HG03521 (cell line): ENCODE data around the gene ATP6V1B1.

ENCODE experiments used
- ATAC-seq: cut with Tn5 transposase; IDR thresholded peaks from one replicate; pipeline ENCODE4 v1.9.1; 2021; ENCODE audit warnings: mild to moderate bottlenecking, moderate library complexity; ENCODE audit not compliant: unreplicated experiment

Gene ATP6V1B1

DNA sequence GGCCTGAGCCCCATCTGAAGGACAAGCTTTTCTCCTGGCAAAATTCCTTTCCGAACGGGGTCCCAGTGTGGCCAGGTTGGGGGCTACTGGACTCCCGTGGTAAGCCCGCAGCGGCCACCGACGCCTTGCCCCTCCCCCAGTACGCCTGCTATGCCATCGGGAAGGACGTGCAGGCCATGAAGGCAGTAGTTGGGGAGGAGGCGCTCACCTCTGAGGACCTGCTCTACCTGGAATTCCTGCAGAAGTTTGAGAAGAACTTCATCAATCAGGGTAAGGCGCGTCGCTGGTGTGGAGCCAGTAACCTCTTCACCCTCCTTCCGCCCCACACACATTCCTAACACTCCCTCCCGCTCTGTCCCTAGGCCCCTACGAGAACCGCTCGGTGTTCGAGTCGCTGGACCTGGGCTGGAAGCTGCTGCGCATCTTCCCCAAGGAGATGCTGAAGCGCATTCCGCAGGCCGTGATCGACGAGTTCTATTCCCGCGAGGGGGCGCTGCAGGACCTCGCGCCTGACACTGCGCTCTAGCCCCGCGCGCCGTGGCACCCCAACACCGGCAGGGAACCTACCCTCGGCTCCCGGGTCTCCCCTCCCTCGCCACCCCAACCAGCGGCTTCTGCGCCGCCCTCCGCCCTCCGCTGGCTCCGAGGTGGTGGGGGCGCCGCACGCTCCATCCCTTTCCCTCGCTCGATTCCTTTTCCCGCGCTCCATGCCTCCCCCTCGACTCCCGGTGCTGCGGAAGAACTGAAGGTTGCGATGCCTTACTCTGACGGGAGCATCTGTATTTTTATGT, 29.1 kb downstream of the ATP6V1B1 start:
- ATAC-seq = peak; percentile 80

DNA sequence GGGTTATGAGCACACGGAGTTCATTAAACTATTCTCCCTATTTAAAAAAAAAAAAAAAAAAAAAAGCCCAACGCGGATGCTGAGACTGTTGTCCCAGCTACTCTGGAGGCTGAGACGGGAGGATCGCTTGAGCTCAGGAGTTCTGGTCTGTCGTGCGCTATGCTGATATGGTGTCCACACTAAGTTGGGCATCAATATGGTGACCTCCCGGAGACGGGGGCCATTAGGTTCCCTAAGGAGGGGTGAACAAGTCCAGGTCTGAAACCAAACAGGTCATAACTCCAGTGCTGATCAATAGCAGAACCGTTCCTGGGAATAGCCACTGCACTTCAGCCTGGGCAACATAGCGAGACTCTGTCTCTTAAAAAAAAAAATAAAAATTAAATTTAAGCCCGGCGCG, 29.8 kb downstream of the ATP6V1B1 start:
- no peak for ATAC-seq

DNA sequence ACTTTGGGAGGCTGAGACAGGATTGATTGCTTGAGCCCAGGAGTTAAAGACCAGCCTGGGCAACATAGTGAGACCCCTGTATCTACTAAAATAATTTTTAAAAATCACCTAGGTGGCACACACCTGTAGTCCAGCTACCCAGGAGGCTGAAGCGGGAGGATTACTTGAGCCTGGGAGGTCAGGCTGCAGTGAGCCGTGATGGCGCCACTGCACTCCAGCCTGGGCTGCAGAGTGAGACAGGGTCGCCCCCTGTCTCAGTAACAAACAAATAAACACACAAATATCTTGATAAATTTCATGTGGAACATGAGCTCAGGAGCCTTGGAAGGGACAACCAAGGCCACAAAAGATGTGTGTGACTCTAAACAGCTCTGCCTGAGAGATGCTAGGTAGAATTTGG, 31.0 kb downstream of the ATP6V1B1 start:
- no peak for ATAC-seq

DNA sequence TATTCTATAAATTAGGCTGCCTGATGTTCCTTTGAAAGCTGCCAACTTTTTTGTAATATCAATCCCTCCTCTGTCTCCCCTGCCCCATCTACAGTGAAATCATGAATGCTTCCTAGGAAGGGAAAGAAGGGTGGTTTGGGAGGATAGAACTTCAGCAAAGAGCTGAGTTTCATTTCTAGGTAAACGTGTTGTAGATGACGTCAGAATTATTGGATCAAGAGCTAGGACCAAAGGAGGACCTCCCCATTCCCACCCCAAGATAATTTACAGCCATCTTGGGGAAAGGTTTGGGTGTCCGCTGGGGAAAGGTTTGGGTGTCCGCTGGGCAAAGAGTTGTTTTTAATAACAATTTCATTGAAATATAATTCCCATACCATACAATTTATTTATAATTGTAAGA, 31.5 kb downstream of the ATP6V1B1 start:
- no peak for ATAC-seq

DNA sequence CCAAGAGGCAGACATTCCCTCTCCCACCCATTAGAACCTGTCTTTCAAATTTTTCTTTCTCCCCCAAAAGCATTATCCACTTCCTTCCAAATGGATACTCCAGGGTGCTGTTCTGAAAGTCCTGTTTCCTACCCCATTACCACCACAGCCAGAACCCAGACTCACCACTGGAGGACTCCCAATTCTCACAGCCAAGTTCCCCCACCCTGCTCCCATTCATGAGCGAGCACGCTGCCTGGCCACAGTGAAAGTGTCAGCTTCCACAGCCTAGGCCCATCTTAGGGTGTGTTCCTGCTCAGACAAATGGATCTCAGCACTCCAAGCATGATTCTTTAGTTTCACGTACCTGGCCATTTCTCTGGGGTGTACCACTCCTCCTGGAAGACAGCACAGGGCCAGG, 38.9 kb downstream of the ATP6V1B1 start:
- no peak for ATAC-seq

DNA sequence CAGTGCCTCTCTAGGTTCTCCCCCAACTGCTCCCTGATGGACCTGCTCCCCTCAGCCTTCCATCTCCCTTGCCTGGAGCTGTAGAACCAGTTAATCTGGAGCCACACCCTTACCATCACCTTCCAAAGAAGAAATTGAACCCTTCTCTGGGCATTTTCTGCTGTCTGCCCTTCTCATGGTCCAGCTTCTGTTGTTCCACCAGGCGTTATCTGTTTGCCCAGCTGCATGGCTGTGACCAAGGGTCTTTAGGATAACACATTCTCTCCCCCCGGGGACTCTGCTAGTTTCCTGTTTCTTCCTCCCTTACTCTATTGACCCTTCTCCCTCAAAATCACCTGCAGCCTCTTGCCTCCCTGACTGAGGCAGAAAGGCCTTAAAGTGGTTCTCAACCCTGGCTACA, 39.5 kb downstream of the ATP6V1B1 start:
- no peak for ATAC-seq

DNA sequence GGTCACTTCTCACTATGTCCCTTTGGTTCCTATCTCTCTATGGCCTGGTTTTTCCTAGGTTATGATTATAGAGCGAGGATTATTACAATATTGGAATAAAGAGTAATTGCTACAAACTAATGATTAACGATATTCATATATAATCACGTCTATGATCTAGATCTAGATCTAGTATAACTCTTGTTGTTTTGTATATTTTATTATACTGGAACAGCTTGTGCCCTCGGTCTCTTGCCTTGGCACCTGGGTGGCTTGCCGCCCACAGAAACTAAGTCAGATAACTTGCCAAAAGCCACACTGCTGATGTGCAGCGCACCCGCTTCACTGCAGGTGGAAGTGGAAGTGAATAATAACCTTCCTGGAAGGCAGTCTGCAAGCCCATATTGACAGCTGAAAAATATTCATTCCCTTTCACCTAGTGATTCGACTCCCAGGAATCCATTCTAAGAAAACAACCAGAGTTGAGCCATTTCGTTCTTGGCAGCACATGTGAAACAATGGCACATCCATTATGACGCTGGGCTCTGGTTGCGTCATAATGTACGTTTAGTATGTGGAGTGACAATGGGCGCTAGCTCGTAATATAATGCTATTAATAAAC, 42.0 kb downstream of the ATP6V1B1 start:
- no peak for ATAC-seq

DNA sequence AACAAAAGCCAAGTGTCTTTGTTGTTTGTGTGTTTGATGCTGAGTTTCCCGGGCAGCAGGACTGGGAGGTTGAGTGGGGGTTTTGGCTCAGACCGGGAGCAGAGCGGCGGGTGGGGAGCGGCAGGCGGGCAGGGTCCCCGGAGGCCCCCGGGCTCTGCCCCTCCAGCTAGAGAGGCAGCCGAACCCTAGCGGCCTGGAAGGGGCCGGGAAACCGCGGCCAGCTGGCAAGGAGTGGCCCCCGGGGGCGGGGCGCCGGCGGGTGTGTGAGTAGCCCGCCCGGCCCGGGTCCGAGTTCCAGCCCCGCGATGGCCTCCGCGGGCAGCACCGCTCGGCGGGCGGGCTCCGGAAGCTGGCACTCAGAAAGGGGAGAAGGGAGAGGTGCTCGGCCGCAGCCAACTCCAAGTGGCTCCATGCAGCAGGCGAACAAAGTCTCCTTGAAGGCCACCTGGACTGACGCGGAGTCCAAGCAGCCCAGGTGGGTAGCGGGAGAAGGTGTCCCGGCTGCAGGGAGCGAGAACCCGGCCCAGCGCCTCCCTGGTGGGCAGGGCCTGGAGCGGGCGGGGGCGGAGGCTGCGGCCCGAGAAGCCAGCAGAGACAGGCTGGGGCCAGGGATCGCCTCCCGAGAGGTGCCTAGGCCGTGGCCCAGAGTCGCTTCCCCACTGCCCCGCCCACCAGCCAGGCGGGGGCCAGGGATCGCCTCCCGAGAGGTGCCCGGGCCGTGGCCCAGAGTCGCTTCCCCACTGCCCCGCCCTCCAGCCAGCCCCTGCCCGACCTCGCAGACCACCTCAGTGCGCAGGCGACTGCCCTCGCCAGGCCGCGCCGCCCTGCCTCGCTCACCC, 42.9 kb downstream of the ATP6V1B1 start, which contains the start of gene ANKRD53:
TSS of gene ANKRD53 (plus strand) at position 290 of the 839 bp plus-strand sequence. CDS start at position 306, 16 bp downstream.
- no peak for ATAC-seq

DNA sequence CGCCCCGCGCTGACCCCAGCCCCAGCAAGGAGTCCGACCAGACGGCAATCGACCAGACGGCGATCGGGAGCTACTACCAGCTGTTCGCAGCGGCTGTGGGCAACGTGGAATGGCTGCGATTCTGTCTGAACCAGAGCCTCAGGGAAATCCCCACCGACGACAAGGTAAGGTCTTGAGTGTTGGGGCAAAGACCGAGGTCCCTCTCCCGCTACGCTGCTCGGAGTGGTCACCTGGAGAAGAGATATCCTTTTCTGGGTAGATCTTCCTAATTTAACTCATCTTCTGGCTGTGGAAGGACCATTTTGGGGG, 43.4 kb downstream of the ATP6V1B1 start:
- ATAC-seq = no peak

DNA sequence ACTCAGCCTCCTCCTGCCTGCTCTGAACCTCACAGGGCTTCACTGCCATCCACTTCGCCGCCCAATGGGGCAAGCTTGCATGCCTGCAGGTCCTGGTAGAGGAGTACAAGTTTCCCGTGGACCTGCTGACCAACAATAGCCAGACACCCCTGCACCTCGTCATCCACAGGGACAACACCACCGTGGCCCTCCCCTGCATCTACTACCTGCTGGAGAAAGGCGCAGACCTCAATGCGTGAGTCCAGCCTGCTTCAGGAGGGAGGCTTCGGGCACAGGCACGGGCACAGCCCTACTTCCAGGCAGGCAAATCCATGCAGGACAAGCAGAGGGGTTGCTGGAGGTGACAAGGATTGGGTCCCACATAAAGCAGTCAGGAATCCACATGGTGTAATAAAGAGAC, 43.9 kb downstream of the ATP6V1B1 start:
- no peak for ATAC-seq

DNA sequence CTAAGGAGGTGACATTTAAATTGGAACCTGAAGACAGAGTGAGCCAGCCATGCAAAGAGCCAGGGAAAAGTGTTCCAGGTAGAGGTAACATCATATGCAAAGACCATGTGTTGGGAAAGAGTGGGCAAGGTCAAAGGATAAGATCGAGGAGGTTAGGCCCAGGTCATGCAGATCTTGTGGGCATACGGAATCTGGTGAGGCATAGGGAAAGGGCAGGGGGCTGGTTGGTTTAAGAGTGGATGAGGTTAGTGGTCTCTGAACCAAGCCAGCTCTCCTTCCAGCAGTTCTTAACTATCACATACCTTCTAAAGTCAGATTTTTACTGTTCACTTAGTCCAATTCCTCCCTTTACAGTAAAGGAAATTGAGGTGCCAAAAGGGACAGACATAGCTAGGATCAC, 45.7 kb downstream of the ATP6V1B1 start:
- no peak for ATAC-seq

DNA sequence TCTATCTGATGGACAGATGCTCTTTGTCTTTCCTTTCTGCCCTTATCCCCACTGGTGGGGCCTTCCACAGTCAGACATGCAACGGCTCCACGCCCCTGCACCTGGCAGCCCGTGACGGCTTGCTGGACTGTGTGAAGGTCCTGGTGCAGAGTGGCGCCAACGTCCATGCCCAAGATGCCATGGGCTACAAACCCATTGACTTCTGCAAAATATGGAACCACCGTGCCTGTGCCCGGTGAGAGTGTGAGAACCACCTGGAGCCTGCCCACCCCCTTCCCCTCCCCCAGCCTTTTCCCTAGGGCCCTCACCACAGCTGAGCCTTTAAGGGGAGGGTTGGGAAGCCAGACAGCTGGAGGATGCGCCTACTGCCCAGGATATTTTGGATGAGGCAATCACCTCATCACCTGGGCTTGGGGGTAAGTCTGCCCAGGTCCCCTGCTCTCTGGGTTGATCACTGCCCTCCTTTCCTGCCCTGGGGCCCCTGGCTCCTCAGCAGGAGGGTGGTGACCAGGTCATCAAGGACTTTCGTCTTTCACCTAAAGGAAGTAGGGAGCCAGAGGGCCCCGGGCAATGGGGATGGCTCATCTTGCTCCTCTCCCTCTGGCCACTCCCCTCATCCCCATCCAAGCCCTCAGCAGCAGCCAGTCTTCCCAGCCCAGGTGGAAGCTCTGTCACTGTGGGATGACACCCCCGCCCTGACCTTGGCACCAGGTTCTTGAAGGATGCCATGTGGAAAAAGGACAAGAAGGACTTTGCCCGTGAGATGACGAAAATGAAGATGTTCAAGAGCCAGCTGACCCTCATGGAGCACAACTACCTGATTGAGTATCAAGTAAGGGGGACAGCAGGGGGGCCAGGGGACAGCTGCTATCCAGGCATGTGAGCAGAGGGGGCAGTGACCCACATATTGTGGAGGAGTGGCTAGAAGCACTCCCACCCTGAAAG, 46.4 kb downstream of the ATP6V1B1 start:
- no peak for ATAC-seq

DNA sequence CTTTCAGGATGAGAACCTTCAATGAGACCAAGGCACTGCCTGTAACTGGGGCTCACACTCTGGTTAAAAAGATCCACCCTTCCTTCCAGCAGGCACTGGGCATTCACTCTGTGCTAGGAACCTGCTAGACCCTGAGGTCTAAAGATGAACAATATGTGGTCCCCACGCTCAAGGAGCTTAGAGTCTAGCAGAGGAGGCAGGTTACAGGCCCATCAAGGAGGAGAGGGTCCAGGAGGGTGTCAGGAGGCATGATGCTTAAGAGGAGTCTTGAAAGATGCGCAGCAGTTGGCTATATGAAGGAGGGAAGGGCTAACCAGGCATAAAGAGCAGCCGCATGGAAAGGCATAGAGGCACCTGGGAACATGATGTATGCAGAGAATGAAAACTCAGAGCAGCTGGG, 47.3 kb downstream of the ATP6V1B1 start:
- no peak for ATAC-seq

DNA sequence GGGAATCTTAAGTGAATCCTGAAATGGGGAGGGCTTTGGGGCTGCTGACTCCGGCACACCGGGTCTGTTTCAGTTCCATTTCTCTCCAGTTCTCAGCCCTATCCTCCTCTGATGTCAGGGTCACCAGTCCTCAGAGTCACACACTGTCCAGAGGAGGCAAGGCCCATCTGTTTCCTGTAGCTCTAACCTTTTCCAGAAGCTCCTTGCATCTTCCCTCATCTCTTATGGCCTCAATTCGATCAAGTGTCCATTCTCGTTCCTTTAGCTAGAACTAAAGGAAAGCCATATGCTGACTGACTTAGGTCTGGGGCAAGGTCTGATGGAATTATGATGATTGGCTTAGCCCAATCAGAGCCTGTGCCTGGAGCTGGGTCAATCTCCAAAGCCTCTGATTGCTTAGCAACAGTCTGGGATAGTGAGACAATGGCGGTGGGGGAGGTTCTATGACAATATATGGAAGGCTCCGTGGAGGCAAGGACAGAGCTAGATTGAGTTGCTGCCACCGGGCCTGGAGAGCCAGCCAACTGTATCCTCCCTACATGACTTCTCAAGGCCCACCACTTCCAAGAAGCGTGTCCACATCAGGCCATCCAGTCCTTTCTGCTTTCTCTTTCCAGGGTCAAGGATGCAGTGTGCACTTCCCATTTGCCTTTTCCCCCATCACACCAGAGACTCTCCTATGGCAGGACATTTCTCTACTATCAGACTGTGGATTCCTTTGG, 48.0 kb downstream of the ATP6V1B1 start:
- ATAC-seq = no peak

DNA sequence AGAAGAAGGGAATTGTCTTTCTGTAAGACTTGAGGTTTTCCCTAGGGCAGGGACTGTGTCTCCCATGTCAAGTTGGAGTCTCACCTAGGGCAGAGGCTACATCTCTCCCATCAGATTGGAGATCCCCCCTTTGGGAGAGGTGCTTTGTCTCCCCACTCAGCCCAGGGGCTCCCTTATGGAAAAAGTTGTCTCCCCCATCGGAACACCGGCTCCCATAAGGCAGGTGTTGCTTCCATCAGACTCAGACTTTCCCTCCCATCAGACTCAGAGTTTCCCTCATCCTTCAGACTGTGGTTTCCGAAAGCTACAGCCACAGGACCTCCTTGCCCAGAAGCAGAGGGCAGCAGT, 48.5 kb downstream of the ATP6V1B1 start:
- no peak for ATAC-seq

DNA sequence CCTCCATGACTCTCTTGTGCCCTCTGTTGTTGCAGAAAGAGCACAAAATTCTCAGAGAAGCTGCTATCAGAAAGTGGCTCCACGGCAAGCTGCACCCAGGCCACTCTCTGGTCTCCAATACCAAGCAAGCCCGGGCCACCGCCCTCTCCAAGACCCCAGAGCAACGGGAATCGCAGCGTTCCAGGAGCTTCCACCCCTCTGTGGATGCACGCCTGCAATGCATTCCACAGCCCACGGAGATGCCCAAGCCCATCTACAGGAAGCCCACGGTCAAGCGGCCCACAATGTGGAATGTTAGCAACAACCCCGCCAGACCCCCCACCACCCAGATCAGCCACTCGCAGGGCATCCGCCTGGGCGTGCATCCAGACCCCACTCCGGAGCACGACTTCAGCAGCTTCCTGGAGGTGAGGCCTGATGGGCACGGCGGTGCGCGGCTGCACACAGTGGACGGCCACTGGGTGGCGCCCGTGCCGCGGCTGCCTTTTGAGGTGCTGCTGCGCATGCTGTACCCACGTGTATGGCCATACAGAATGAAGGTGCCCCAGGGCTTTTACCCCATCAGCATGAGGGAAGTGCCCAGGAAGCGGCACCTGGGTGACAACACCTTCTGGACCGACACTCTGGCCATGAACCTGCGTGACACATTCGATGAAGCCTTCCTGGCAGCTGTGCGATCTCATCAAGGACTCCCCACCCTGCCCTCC, 49.0 kb downstream of the ATP6V1B1 start:
- ATAC-seq = peak; percentile 97

DNA sequence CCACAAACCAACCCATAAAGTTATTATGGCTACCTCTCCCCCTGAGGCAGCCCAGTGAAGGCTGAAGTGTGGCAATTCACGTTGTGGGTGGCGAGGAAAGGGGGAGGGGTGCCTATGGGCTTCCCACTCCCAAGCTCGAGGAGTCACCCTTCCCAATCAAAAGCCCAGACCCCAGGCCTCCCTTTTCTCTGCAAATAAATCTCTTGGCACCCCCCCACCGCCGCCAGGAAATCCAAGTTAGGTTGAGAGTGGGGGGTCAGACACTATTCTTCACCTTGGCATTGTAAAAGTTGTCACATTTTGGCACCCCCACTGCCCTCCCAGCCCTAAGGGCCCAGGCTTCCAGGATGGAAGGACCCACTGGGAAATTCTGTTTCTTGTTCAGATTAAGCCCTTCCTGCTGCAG, 49.6 kb downstream of the ATP6V1B1 start:
- ATAC-seq = no peak

DNA sequence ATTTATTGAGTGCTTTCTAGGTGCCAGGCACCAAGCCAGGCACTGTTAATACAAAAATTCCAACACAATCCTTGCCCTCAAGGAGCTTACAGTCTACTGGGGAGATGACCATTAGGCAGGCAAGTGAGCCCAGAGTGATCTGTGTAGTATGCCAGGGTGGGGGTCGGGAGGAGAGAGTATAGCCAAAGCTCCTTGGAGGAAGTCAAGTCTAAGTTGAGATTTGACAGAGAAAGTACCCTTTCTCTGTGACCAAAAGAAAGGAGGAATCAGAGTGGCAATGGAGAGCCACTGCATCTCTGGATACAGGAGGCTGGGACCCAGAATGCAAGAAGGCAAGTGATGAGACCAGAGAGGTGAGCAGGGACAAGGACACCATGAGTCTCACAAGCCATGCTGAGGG, 50.3 kb downstream of the ATP6V1B1 start:
- ATAC-seq = no peak

DNA sequence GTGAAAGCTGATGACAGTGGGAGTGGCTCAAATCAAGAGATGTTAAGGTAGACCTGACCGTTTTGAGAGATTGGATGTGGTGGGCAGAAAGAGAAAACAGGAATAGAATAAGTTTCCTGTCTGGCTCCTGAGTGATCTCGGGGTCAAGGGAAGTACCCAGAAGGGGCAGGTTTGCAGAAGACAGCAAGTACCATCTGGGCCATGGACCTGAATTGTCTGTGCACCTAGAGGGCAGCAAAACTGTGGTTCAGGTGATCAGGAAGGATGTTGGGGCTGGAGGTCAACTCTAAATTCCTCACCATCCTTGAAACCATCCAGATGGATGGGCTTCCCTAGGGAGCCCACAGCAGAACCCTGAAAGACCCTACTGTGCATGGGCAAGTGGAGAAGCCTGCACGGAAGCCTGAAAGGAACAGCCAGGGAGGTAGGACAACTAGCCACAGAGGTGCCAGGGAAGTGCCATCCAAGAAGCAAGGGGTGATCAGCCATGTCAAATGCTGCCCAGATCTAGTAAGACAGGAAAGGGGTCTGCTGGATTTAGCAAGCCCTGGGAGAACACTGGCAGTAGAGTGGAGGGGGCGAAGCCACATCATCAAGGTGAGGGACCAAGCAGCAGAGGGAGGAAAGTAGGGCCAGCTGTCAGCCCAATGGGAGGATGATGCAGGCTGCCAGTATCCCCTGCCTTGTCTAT, 50.9 kb downstream of the ATP6V1B1 start:
- ATAC-seq = no peak
